H1 (cell line): ENCODE measurements around the gene ZFP36L2.

ENCODE experiments used
- EGR1 ChIP-seq: IDR thresholded peaks from 2 replicates; pipeline ENCODE4 v1.6.1; 2011; ENCODE audit warnings: low read depth, low read length, borderline replicate concordance
- GABPA ChIP-seq: IDR thresholded peaks from 2 replicates; pipeline ENCODE4 v1.6.1; 2011; ENCODE audit warnings: mild to moderate bottlenecking, low read length, moderate library complexity, borderline replicate concordance; ENCODE audit not compliant: insufficient read depth
- MAFK ChIP-seq: IDR thresholded peaks from 2 replicates; pipeline ENCODE4 v1.6.1; 2012; ENCODE audit warnings: low read depth, mild to moderate bottlenecking, improper control_type of control experiment, low read length
- PHF8 ChIP-seq: fragments of 200-600 bp; sonication (generic); conservative IDR thresholded peaks from 2 replicates; pipeline ENCODE4 v1.7.1; 2012; ENCODE audit warnings: low read depth, mild to moderate bottlenecking, inconsistent platforms, low read length, moderate library complexity
- SP1 ChIP-seq: IDR thresholded peaks from 2 replicates; pipeline ENCODE4 v1.6.1; 2011; ENCODE audit warnings: low read depth, low read length

DNA sequence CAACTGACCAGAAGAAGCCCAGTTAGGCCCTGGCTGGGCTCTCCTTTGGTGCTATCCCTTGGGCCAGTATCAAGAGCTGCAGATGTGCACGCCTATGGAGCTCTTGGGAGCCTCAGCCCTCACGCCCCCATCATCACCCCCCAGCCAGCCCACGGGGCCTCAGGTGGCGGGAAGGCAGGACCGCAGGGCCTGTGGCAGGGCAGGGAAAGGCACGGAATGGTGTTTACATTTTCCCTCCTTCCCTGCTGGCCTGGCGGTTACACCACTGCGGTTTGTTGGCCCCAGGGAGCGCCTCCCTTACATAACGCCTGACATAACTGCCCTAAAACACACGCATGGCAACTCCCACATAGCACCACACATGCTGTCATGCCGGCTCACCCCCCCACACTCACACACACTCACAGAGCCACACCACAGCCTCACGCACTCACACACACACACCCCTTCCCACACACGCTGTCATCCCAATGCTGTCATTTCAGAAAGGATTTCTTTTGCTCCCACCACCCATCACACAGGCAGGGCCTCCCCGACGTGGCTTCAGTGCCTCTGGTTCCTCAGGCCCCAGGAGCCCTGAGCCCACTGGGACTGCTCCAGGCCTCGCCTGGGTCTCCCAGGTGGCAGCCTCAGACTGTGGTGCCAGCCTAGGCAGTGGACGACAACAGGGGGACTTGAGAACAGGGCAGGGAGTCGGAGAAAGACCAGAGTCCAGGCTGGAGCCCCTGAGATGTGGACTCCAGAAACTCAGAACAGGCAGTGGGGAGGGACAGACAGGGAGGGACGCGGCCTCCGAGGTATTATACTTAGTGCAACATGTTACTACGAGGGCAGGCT, 15.7 kb downstream of the ZFP36L2 start:
- TF ChIP-seq SP1 (no peak), MAFK (no peak), EGR1 (no peak), PHF8 (no peak), GABPA (no peak)
